ENCODE results near the gene TPRX2. TPM values are rescaled to one million over a fixed set of nuclear protein-coding genes. Genes with fewer than 3 reads are reported as not detected.
"Not testable (repeated sequence)": the region's sequence is repeated elsewhere in the genome, so short reads cannot be mapped to it uniquely, and the experiment has no call there.

The TPRX2 gene
- polyA plus RNA-seq, 2 of the 4 experiments (the other 2 are of a cell fraction): not detected

DNA sequence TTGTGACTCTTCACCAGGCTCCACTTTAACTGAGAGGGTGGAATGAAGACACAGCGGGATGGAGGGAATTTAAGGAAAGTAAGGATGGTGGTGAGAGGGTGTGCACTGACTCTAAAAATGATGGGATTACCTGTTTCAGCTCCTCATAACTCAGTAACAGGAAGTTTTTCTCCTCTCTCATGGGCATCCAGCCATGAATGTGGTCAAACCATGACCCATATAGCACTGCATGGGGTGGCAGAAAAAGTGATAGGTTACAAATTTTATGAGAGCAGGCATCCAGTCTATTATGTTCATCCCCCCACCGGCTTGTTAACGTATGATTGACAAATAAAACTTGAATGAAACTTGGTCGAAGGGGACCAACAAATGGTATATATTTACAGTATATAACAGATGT, 19.9 kb downstream of the TPRX2 start (continued):
- TF ChIP-seq NPAS2 (CRISPR knock-in tag; IDR thresholded peaks at IDR 0.05; ENCODE audit: borderline replicate concordance): no peak

DNA sequence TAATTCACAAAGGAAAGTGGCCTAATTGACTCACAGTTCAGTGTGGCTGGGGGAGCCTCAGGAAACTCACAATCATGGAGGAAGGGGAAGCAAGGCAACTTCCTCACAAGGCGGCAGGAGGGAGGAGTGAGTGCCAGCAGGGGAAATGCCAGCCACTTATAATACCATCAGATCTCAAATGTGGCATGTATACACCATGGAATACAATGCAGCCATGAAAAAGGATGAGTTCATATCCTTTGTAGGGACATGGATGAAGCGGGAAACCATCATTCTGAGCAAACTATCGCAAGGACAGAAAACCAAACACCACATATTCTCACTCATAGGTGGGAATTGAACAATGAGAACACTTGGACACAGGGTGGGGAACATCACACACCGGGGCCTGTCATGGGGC, 20.4 kb downstream of the TPRX2 start:
- not testable (repeated sequence) for FAIRE-seq

DNA sequence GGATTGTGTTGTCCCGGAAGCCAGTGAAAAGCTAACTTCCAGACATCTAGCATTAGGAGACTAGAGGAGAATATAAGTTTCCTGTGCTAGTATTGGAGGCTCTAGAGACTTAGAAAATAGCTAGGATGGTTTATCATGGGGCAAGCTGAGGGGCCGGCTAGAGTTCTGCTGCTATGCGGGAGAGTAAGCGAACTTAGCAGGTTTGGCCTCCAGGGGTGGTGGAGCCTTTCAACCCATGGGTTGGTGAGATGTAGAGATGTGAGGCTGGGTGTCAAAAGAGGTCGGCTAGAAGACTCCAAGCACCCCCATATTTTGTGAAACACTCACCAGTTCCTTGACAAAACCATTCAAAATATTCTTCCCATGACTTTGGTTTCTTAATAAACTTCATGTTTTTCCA, 22.7 kb downstream of the TPRX2 start:
- WGBS (ENCODE audit: missing lambda C conversion rate): 45% methylated on average over 5 of the region's 5 CpGs
- POLR2A ChIA-PET: no interaction called here
- TF ChIP-seq ZC3H11A (IDR thresholded peaks at IDR 0.05) (no peak), ESRRA (IDR thresholded peaks at IDR 0.05; ENCODE audit: borderline replicate concordance, low read length) (no peak), CEBPB (IDR thresholded peaks at IDR 0.05) (no peak), HOXB13 (CRISPR knock-in tag; IDR thresholded peaks at IDR 0.05; ENCODE audit: low read depth) (no peak), BHLHE40 (IDR thresholded peaks at IDR 0.05; ENCODE audit: low read depth, low read length) (no peak), NPAS2 (CRISPR knock-in tag; IDR thresholded peaks at IDR 0.05; ENCODE audit: borderline replicate concordance) (no peak)
- TF ChIP-seq, protein P1, sequence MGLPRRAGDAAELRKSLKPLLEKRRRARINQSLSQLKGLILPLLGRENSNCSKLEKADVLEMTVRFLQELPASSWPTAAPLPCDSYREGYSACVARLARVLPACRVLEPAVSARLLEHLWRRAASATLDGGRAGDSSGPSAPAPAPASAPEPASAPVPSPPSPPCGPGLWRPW (IDR thresholded peaks at IDR 0.05): no peak
- TF ChIP-seq, protein P2, sequence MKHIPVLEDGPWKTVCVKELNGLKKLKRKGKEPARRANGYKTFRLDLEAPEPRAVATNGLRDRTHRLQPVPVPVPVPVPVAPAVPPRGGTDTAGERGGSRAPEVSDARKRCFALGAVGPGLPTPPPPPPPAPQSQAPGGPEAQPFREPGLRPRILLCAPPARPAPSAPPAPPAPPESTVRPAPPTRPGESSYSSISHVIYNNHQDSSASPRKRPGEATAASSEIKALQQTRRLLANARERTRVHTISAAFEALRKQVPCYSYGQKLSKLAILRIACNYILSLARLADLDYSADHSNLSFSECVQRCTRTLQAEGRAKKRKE (CRISPR knock-in tag; IDR thresholded peaks at IDR 0.05; ENCODE audit: low read depth): no peak
- FAIRE-seq (no peak), ATAC-seq (peak; percentile 40 to 60; a peak in 3 of 6 replicates), DNase-seq (ENCODE audit: low read depth in 1 of 2, low spot score in 1 of 2) (no peak)
- Histone ChIP-seq H3K4me1 (no peaks in the 10 kb centered on the region), H3K4me3 (no peak overlapping the region), H3K4me2 (no peak overlapping the region), H3K9me3 (no peaks in the 10 kb centered on the region), H3K27ac (no peak overlapping the region)
- CTCF ChIA-PET: interaction anchor here (2.4 to 3.3 kb wide), 2 partner anchors 13 to 18 kb away, joined by 9 to 24 read pairs; no protein-coding TSS in a partner anchor

More for the DNA sequence above, 20.4 kb downstream of the TPRX2 start:
- 32% methylated on average over 4 of the region's 4 CpGs for WGBS (ENCODE audit: missing lambda C conversion rate)
- CTCF ChIA-PET: interaction anchor here (1.4 to 3.3 kb wide), 3 partner anchors 10 to 30 kb away, joined by 3 to 24 read pairs (median 12); no protein-coding TSS in a partner anchor
- H3K4me1 ChIP-seq; H3K4me2 ChIP-seq; H3K4me3 ChIP-seq; H3K27ac ChIP-seq; H3K9me3 ChIP-seq; ATAC-seq; DNase-seq (ENCODE audit: low read depth in 1 of 2, low spot score in 1 of 2); POLR2A ChIA-PET: not testable (repeated sequence)

DNA sequence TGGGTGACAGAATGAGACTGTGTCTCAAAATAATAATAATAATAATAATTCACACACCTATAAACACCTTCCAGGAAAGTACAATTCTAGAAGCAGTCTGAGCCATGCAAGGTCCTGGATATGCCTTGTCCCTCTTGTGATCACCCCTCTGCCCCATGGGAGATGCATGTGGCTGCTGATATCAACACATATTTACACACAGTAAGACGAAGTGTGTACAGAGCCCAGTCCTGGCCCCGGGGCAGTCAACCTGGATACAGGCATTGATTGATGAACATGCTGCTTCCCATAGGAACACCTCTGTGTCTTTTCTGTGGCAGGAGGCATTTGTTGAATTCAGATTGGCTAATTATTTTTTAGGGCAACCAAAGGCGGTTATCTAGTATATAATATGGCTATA, 23.9 kb downstream of the TPRX2 start:
- FAIRE-seq (no peak), ATAC-seq (no peak)
- 20% methylated on average over 3 of the region's 3 CpGs for WGBS (ENCODE audit: missing lambda C conversion rate)

More for the DNA sequence above, 23.9 kb downstream of the TPRX2 start:
- H3K4me2 ChIP-seq: no peak overlapping the region
- H3K4me3 ChIP-seq: no peak overlapping the region
- no peak overlapping the region for H3K27ac ChIP-seq
- H3K9me3 ChIP-seq: no peaks in the 10 kb centered on the region
- ChIA-PET POLR2A (no interaction called here), CTCF (interaction anchor here (3.3 kb wide), 1 partner anchor 15 kb away, joined by 24 read pairs; no protein-coding TSS in a partner anchor)
- no peak for TF ChIP-seq NR3C1 (IDR thresholded peaks at IDR 0.05)
- no peak for TF ChIP-seq CBX8 (IDR thresholded peaks at IDR 0.05)
- TF ChIP-seq, protein P3, sequence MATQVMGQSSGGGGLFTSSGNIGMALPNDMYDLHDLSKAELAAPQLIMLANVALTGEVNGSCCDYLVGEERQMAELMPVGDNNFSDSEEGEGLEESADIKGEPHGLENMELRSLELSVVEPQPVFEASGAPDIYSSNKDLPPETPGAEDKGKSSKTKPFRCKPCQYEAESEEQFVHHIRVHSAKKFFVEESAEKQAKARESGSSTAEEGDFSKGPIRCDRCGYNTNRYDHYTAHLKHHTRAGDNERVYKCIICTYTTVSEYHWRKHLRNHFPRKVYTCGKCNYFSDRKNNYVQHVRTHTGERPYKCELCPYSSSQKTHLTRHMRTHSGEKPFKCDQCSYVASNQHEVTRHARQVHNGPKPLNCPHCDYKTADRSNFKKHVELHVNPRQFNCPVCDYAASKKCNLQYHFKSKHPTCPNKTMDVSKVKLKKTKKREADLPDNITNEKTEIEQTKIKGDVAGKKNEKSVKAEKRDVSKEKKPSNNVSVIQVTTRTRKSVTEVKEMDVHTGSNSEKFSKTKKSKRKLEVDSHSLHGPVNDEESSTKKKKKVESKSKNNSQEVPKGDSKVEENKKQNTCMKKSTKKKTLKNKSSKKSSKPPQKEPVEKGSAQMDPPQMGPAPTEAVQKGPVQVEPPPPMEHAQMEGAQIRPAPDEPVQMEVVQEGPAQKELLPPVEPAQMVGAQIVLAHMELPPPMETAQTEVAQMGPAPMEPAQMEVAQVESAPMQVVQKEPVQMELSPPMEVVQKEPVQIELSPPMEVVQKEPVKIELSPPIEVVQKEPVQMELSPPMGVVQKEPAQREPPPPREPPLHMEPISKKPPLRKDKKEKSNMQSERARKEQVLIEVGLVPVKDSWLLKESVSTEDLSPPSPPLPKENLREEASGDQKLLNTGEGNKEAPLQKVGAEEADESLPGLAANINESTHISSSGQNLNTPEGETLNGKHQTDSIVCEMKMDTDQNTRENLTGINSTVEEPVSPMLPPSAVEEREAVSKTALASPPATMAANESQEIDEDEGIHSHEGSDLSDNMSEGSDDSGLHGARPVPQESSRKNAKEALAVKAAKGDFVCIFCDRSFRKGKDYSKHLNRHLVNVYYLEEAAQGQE (IDR thresholded peaks at IDR 0.05): no peak
- no peak for TF ChIP-seq HEYL (CRISPR knock-in tag; IDR thresholded peaks at IDR 0.05)
- no peak for TF ChIP-seq EHMT2 (IDR thresholded peaks at IDR 0.05; ENCODE audit: low read depth)
- no peak for TF ChIP-seq SMC3 (IDR thresholded peaks at IDR 0.05)
- TF ChIP-seq BHLHE40 (IDR thresholded peaks at IDR 0.05; ENCODE audit: low read depth, low read length): no peak
- TF ChIP-seq MYC (IDR thresholded peaks at IDR 0.05; ENCODE audit: borderline replicate concordance, low read length): no peak
- no peak for TF ChIP-seq FOSB (CRISPR knock-in tag; IDR thresholded peaks at IDR 0.05)
- no peak for TF ChIP-seq GATA3 (IDR thresholded peaks at IDR 0.05; ENCODE audit: borderline replicate concordance)
- TF ChIP-seq, protein P4, sequence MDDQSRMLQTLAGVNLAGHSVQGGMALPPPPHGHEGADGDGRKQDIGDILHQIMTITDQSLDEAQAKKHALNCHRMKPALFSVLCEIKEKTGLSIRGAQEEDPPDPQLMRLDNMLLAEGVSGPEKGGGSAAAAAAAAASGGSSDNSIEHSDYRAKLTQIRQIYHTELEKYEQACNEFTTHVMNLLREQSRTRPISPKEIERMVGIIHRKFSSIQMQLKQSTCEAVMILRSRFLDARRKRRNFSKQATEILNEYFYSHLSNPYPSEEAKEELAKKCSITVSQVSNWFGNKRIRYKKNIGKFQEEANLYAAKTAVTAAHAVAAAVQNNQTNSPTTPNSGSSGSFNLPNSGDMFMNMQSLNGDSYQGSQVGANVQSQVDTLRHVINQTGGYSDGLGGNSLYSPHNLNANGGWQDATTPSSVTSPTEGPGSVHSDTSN (IDR thresholded peaks at IDR 0.05): no peak
- no peak for TF ChIP-seq ZC3H11A (IDR thresholded peaks at IDR 0.05)
- TF ChIP-seq RFX5 (IDR thresholded peaks at IDR 0.05): no peak
- TF ChIP-seq CBX2 (IDR thresholded peaks at IDR 0.05; ENCODE audit: borderline replicate concordance, low read depth): no peak
- no peak for DNase-seq (ENCODE audit: low read depth in 1 of 2, low spot score in 1 of 2)
- no peaks in the 10 kb centered on the region for H3K4me1 ChIP-seq
